ENCODE results near the gene SUSD3. TPM values are rescaled to one million over a fixed set of nuclear protein-coding genes. Genes with fewer than 3 reads are reported as not detected.

Gene SUSD3
- total RNA-seq, 1 donor from 2014 or later, result 0.60 TPM

- Histone ChIP-seq H3K9me3 (replicated peaks) (no peaks in the 10 kb centered on the region), H3K27me3 (ENCODE audit: low read depth) (no peaks in the 10 kb centered on the region), H3K27ac (replicated peaks) (no peak overlapping the region), H3K4me1 (no peaks in the 10 kb centered on the region), H3K36me3 (no peaks in the 10 kb centered on the region), H3K4me3 (no peak overlapping the region)
- no peak for TF ChIP-seq CTCF (IDR thresholded peaks at IDR 0.05; ENCODE audit: borderline replicate concordance)
- DNase-seq, result no peak
- intact Hi-C loops (cut with micrococcal nuclease), result no loop called here
Observed at GRCh38 chr9:93039976-93040375, 18.5 kb upstream of the SUSD3 start.

GRCh38 chr9:93040409-93040808 lies 18.1 kb upstream of the SUSD3 start:
- Histone ChIP-seq H3K36me3 (no peaks in the 10 kb centered on the region), H3K27ac (replicated peaks) (no peak overlapping the region), H3K9me3 (replicated peaks) (peaks cover under 1% of the 10 kb centered on the region), H3K27me3 (ENCODE audit: low read depth) (no peaks in the 10 kb centered on the region), H3K4me1 (no peaks in the 10 kb centered on the region), H3K4me3 (no peak overlapping the region)
- DNase-seq, result no peak
- TF ChIP-seq CTCF (IDR thresholded peaks at IDR 0.05; ENCODE audit: borderline replicate concordance), result no peak
- intact Hi-C loops (cut with micrococcal nuclease), result no loop called here

- no peak for DNase-seq
- intact Hi-C loops (cut with micrococcal nuclease), result no loop called here
- H3K4me3 ChIP-seq, result no peak overlapping the region
- no peaks in the 10 kb centered on the region for H3K4me1 ChIP-seq
- H3K36me3 ChIP-seq, result no peaks in the 10 kb centered on the region
- H3K9me3 ChIP-seq (replicated peaks), result peaks cover 5% of the 10 kb centered on the region
- no peak overlapping the region for H3K27ac ChIP-seq (replicated peaks)
- no peak for TF ChIP-seq CTCF (IDR thresholded peaks at IDR 0.05; ENCODE audit: borderline replicate concordance)
- no peaks in the 10 kb centered on the region for H3K27me3 ChIP-seq (ENCODE audit: low read depth)
Observed at GRCh38 chr9:93041108-93041802, 17.2 kb upstream of the SUSD3 start.

GRCh38 chr9:93043122-93043521 lies 15.4 kb upstream of the SUSD3 start:
- Histone ChIP-seq H3K36me3 (no peaks in the 10 kb centered on the region), H3K27ac (replicated peaks) (no peak overlapping the region), H3K9me3 (replicated peaks) (peaks cover 5% of the 10 kb centered on the region), H3K27me3 (ENCODE audit: low read depth) (no peaks in the 10 kb centered on the region), H3K4me1 (no peaks in the 10 kb centered on the region), H3K4me3 (no peak overlapping the region)
- no peak for DNase-seq
- no peak for TF ChIP-seq CTCF (IDR thresholded peaks at IDR 0.05; ENCODE audit: borderline replicate concordance)
- intact Hi-C loops (cut with micrococcal nuclease), result no loop called here

GRCh38 chr9:93045521-93045920 lies 13.0 kb upstream of the SUSD3 start:
- intact Hi-C loops (cut with micrococcal nuclease), result no loop called here
- DNase-seq, result no peak
- Histone ChIP-seq H3K27ac (replicated peaks) (no peak overlapping the region), H3K36me3 (no peaks in the 10 kb centered on the region), H3K4me1 (no peaks in the 10 kb centered on the region), H3K9me3 (replicated peaks) (peaks cover 5% of the 10 kb centered on the region), H3K4me3 (no peak overlapping the region), H3K27me3 (ENCODE audit: low read depth) (no peaks in the 10 kb centered on the region)
- no peak for TF ChIP-seq CTCF (IDR thresholded peaks at IDR 0.05; ENCODE audit: borderline replicate concordance)

Data from left ventricle myocardium inferior (tissue), 1 donor.